IMR-90 (cell line): ENCODE results near the gene ATG9B. TPM values are rescaled to one million over a fixed set of nuclear protein-coding genes. Genes with fewer than 3 reads are reported as not detected.

Source experiments
- ATAC-seq: fragments of 200-7000 bp; cut with Tn5 transposase; 2 replicates; pipeline ENCODE4 v1.9.1; 2020; ENCODE audit warnings: low read depth, mild to moderate bottlenecking, moderate library complexity
- BruUV-seq: library from RNA; stranded (reverse); fragments of 400-500 nt; replicated peaks from 2 replicates; lab custom pipeline; 2021; lab: Mats Ljungman, UMichigan
- CTCF ChIA-PET: fragments of 300-600 bp; formaldehyde crosslinking; extraction: SDS; loops from one replicate; lab custom pipeline; 2021; ENCODE audit warnings: antibody characterized with exemption; lab: Yijun Ruan, JAX
- POLR2A ChIA-PET: fragments of 300-600 bp; sonication (Branson Sonifier 250); formaldehyde crosslinking; loops from one replicate; lab custom pipeline; 2022; ENCODE audit warnings: antibody characterized with exemption; ENCODE audit not compliant: unreplicated experiment; lab: Charles Lee
- DNase-seq: peaks from one replicate; pipeline ENCODE4 v3.0.0; 2013
- H2AFZ ChIP-seq: replicated peaks from 2 replicates; pipeline ENCODE3; 2013; ENCODE audit warnings: low read length, mild to moderate bottlenecking; ENCODE audit not compliant: poor library complexity
- H2AK5ac ChIP-seq: 2 replicates; pipeline ENCODE4 v1.6.1; 2013; ENCODE audit warnings: low read depth, low read length, inconsistent platforms
- H2AK9ac ChIP-seq: replicated peaks from 2 replicates; pipeline ENCODE3; 2013; ENCODE audit warnings: mild to moderate bottlenecking, low read depth, low read length, moderate library complexity; ENCODE audit not compliant: poor library complexity
- H2BK120ac ChIP-seq: 2 replicates; pipeline ENCODE4 v1.6.1; 2013; ENCODE audit warnings: low read depth, low read length, inconsistent platforms
- H2BK15ac ChIP-seq: 3 replicates; pipeline ENCODE4 v1.6.1; 2013; ENCODE audit warnings: low read depth, low read length, inconsistent platforms
- H2BK20ac ChIP-seq: 2 replicates; pipeline ENCODE4 v1.6.1; 2013; ENCODE audit warnings: low read depth, mild to moderate bottlenecking, inconsistent platforms, low read length, moderate library complexity
- H2BK5ac ChIP-seq: 2 replicates; pipeline ENCODE4 v1.6.1; 2013; ENCODE audit warnings: mild to moderate bottlenecking, low read depth, low read length, inconsistent platforms; ENCODE audit not compliant: poor library complexity, severe bottlenecking
- H3K14ac ChIP-seq: replicated peaks from 2 replicates; pipeline ENCODE4 v1.6.1; 2013; ENCODE audit warnings: low read depth, low read length, inconsistent platforms
- H3K18ac ChIP-seq: 2 replicates; pipeline ENCODE4 v1.6.1; 2013; ENCODE audit warnings: low read depth, low read length, control low read depth
- H3K23ac ChIP-seq: 2 replicates; pipeline ENCODE4 v1.6.1; 2013; ENCODE audit warnings: low read depth, low read length, inconsistent platforms
- H3K27ac ChIP-seq: 2 replicates; pipeline ENCODE4 v1.5.1; 2013; ENCODE audit warnings: mild to moderate bottlenecking, control low read depth, low read length; ENCODE audit not compliant: insufficient read depth
- H3K27me3 ChIP-seq: 2 replicates; pipeline ENCODE4 v1.6.1; 2013; ENCODE audit warnings: low read length; ENCODE audit not compliant: control insufficient read depth, insufficient read depth
- H3K36me3 ChIP-seq: 2 replicates; pipeline ENCODE4 v1.6.1; 2013; ENCODE audit warnings: low read length, mixed read lengths; ENCODE audit not compliant: control insufficient read depth, insufficient read depth
- H3K4ac ChIP-seq: 2 replicates; pipeline ENCODE4 v1.6.1; 2013; ENCODE audit warnings: low read depth, low read length, inconsistent platforms
- H3K4me1 ChIP-seq: 2 replicates; pipeline ENCODE4 v1.6.1; 2013; ENCODE audit warnings: low read length, mixed read lengths; ENCODE audit not compliant: control insufficient read depth, insufficient read depth
- H3K4me2 ChIP-seq: 2 replicates; pipeline ENCODE4 v1.6.1; 2013; ENCODE audit warnings: low read depth, mild to moderate bottlenecking, control low read depth, low read length, moderate library complexity
- H3K4me3 ChIP-seq: 2 replicates; pipeline ENCODE4 v1.5.1; 2013; ENCODE audit warnings: low read depth, mild to moderate bottlenecking, control low read depth, low read length, moderate library complexity; ENCODE audit not compliant: insufficient read depth
- H3K56ac ChIP-seq: 2 replicates; pipeline ENCODE4 v1.6.1; 2013; ENCODE audit warnings: low read length, inconsistent platforms; ENCODE audit not compliant: insufficient read depth; ENCODE audit errors: extremely low read depth
- H3K79me1 ChIP-seq, 2 experiments: 2 replicates each; pipeline ENCODE4 v1.6.1; 2013; ENCODE audit warnings: low read length in 2 of 2, inconsistent platforms in 1 of 2, low read depth in 1 of 2
- H3K9ac ChIP-seq: 2 replicates; pipeline ENCODE4 v1.6.1; 2013; ENCODE audit warnings: low read depth, low read length, control low read depth
- H3K9me1 ChIP-seq: 2 replicates; pipeline ENCODE4 v1.6.1; 2013; ENCODE audit warnings: low read length, inconsistent platforms; ENCODE audit not compliant: insufficient read depth
- H3K9me3 ChIP-seq: 2 replicates; pipeline ENCODE4 v1.6.1; 2013; ENCODE audit warnings: low read length; ENCODE audit not compliant: control insufficient read depth, insufficient read depth
- H4K20me1 ChIP-seq: 2 replicates; pipeline ENCODE4 v1.6.1; 2013; ENCODE audit warnings: low read length, inconsistent platforms; ENCODE audit not compliant: insufficient read depth
- H4K5ac ChIP-seq: 2 replicates; pipeline ENCODE4 v1.6.1; 2013; ENCODE audit warnings: mild to moderate bottlenecking, low read depth, low read length, control low read depth
- H4K8ac ChIP-seq, 2 experiments: 2 replicates each; pipeline ENCODE4 v1.6.1; 2013; ENCODE audit warnings: low read depth in 2 of 2, low read length in 2 of 2, control low read depth in 1 of 2, inconsistent platforms in 1 of 2
- H4K91ac ChIP-seq: 2 replicates; pipeline ENCODE4 v1.6.1; 2013; ENCODE audit warnings: low read depth, low read length, inconsistent platforms; ENCODE audit not compliant: insufficient read depth
- MAFK ChIP-seq: IDR thresholded peaks from 2 replicates; pipeline ENCODE4 v1.6.1; 2012; ENCODE audit warnings: low read depth, low read length, improper control_type of control experiment
- MAZ ChIP-seq: IDR thresholded peaks from 2 replicates; pipeline ENCODE4 v1.6.1; 2012; ENCODE audit warnings: low read depth, mild to moderate bottlenecking, low read length, improper control_type of control experiment, moderate library complexity, borderline replicate concordance
- MXI1 ChIP-seq: IDR thresholded peaks from 2 replicates; pipeline ENCODE4 v1.6.1; 2012; ENCODE audit warnings: low read depth, mild to moderate bottlenecking, low read length, moderate library complexity, borderline replicate concordance
- RCOR1 ChIP-seq: IDR thresholded peaks from 2 replicates; pipeline ENCODE4 v1.6.1; 2012; ENCODE audit warnings: mild to moderate bottlenecking, low read length, improper control_type of control experiment; ENCODE audit not compliant: insufficient replicate concordance
- USF2 ChIP-seq: fragments of 150-350 bp; IDR thresholded peaks from 2 replicates; pipeline ENCODE4 v1.6.1; 2017; ENCODE audit warnings: mild to moderate bottlenecking, antibody characterized with exemption, low read length, low read depth
- WGBS, 2 experiments: methylation state at CpG; one replicate each; pipeline versions ENCODE4 v1.1.5 to v1.1.7; 2013; ENCODE audit warnings: missing lambda C conversion rate in 2 of 2; ENCODE audit not compliant: insufficient read length in 1 of 2; ENCODE audit errors: extremely low coverage in 2 of 2; 5-methylcytosine and 5-hydroxymethylcytosine counted together
- dilution Hi-C: fragments of 300-500 bp; cut with HindIII; formaldehyde crosslinking; loops from one replicate; pipeline ENCODE4 v1.14.3; 2018; ENCODE audit warnings: low sequenced_read_pairs; ENCODE audit not compliant: unreplicated experiment
- in situ Hi-C: fragments of 300-500 bp; cut with MboI; formaldehyde crosslinking; loops from 3 replicates; pipeline ENCODE4 v1.14.3; 2019; ENCODE audit warnings: low sequenced_read_pairs, inconsistent platforms, mixed read lengths
- intact Hi-C: fragments of 100-400 bp; cut with micrococcal nuclease; formaldehyde crosslinking; loops from 2 replicates; pipeline ENCODE4 v1.10.0; 2022
- polyA plus RNA-seq, 3 experiments: library from polyadenylated mRNA; depleted of rRNA; stranded (reverse); fragments of >200 nt; gene quantifications; 2 replicates each; pipeline ENCODE4 v1.2.3, GENCODE V29; 2012; ENCODE audit warnings: low replicate concordance in 1 of 3
- total RNA-seq: library from RNA; depleted of rRNA; stranded (reverse); fragments of >200 nt; gene quantifications from 2 replicates; pipeline ENCODE4 v1.2.3, GENCODE V29; 2012

Gene ATG9B
- total and polyA plus RNA-seq, 2 of the 4 experiments (the other 2 are of a cell fraction) = 0.18 to 0.91 TPM

- no peak for DNase-seq
- Histone ChIP-seq H3K4me3 (peak overlapping the region; percentile 23), H3K56ac (no peak overlapping the region), H2BK5ac (no peak overlapping the region), H3K9ac (no peak overlapping the region), H3K4me1 (peaks cover 3% of the 10 kb centered on the region; the same call in 1 of the 2 replicates), H2AFZ (peak overlapping the region; percentile 84), H2BK15ac (no peak overlapping the region), H3K9me3 (no peaks in the 10 kb centered on the region), H3K4ac (no peak overlapping the region), H4K5ac (no peak overlapping the region), H2BK120ac (no peak overlapping the region), H3K27ac (no peak overlapping the region), H3K18ac (no peak overlapping the region), H4K8ac (no peak overlapping the region), H3K4me2 (peak overlapping the region; percentile 66), H3K14ac (no peak overlapping the region), H3K9me1 (no peaks in the 10 kb centered on the region), H2BK20ac (no peak overlapping the region), H4K91ac (no peak overlapping the region; the same call in 1 of the 2 replicates), H4K20me1 (no peaks in the 10 kb centered on the region), H2AK9ac (peak overlapping the region; percentile 85), H3K23ac (peak overlapping the region; percentile 38; the same call in 1 of the 2 replicates), H3K79me1 (no peaks in the 10 kb centered on the region), H2AK5ac (no peak overlapping the region), H3K27me3 (peaks cover 64% of the 10 kb centered on the region), H3K36me3 (no peaks in the 10 kb centered on the region)
- in situ Hi-C loops = no loop called here
- WGBS, 2 experiments = 4% methylated on average over 39 of the region's 82 CpGs; no CpG with 5 or more reads in 1 of the 2 experiments
- TF ChIP-seq MXI1 (0 out of 2 replicates have a peak, but pooled peaks have one; percentile 9), USF2 (0 out of 2 replicates have a peak, but pooled peaks have one; percentile 5), MAFK (no peak), RCOR1 (no peak), MAZ (no peak)
- dilution Hi-C loops = no loop called here
- ChIA-PET CTCF (interaction anchor here (0.5 to 1.1 kb wide), 6 partner anchors 10 to 1267 kb away, joined by 3 to 8 read pairs (median 4); partner anchors contain the start of gene ABCB8), POLR2A (no interaction called here)
- peak; percentile 51 for ATAC-seq
- intact Hi-C loops = loop anchor here (2.0 kb wide), 1 partner anchor 56 kb away; no protein-coding TSS in a partner anchor
- BruUV-seq = no TSS peak
Observed at GRCh38 chr7:151018421-151019129, 5.7 kb downstream of the ATG9B start.
